GM19468 (cell line): ENCODE results near the gene PLXNC1.

ENCODE experiments used
- ATAC-seq: cut with Tn5 transposase; IDR thresholded peaks from one replicate; pipeline ENCODE4 v1.9.1; 2021; ENCODE audit warnings: mild to moderate bottlenecking, moderate library complexity, moderate number of reproducible peaks; ENCODE audit not compliant: unreplicated experiment; ENCODE audit errors: extremely low read depth

The PLXNC1 gene

GRCh38 chr12:94133964-94134795 lies 14.2 kb upstream of the PLXNC1 start:
- ATAC-seq = no peak

DNA sequence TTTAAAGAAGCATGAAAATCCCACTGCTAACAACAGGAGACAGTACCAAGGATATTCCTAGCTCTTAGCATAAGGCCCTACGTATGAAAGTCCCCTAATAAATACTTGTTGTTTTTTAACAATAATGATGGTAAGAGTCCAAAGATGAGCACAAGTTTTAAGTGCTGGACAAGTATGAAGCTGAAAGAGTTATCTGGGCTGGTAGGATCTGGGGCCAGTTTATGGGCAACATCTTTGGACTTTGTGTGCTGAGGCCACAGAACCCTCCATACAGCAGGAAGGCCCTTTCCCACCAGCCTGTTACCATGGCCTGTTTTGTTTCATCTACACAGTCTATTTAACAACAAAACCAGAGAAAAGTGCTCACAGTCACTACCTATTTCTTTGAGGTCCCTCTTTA lies 12.5 kb upstream of the PLXNC1 start:
- ATAC-seq = no peak

DNA sequence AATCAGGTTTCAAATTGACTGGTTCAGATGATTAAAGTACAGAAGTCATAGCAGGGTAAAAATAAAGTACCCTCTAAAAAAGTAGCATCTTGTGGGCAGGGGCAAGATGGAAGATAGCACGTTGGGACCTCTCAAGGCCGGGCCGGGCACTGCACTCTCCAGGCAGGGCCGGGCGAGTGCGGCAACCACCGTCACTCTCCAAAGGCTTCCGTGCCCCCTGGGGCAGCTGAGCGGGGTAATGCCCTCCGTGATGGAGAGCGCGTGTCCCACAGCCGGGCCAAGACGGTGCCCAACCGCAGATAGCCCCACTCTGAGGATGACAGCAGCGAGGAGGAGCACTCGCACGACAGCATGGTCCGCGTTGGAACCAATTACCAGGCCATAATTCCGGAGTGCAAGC lies 8.6 kb upstream of the PLXNC1 start:
- no peak for ATAC-seq

DNA sequence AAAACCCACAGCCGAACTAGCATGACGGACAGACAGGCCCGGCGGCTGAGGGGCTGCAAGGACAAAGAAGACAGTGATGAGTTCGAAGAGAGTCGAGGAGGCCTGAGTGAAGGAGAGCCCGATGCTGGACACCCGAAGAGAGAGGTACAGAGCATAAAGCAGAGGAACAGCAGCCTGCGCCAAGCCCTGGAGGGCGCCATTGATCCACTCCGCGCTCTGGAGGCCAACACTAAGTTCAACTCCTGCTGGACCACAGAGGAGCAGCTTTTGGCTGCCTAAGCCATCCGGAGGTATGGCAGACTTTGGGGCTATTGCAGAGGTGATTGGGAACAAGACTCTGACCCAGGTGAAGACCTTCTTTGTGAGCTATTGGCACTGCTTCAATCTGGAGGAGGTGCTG lies 7.8 kb upstream of the PLXNC1 start:
- ATAC-seq = no peak

- no peak for ATAC-seq
Observed at GRCh38 chr12:94141004-94141764, 7.2 kb upstream of the PLXNC1 start.

DNA sequence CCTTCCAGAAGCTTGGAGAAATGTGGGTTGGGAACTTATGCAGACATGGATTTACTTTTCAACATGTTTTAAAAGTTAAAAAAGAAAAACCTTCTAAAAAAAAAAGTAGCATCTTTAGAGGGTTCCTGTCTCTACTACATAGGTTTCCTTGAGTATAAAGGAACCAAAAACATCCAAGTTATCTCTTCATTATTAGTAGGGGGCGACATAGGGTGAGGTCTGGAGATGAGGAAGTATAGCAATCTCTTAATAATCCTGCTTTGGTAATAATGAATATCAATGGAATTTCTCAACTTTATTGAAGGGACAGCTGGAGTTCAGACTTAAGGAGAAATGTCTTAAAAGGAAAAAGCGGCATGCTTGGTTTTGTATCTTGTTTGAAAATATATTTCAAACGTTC lies 6.5 kb upstream of the PLXNC1 start:
- ATAC-seq = no peak

GRCh38 chr12:94143438-94143837 lies 4.9 kb upstream of the PLXNC1 start:
- ATAC-seq = no peak

DNA sequence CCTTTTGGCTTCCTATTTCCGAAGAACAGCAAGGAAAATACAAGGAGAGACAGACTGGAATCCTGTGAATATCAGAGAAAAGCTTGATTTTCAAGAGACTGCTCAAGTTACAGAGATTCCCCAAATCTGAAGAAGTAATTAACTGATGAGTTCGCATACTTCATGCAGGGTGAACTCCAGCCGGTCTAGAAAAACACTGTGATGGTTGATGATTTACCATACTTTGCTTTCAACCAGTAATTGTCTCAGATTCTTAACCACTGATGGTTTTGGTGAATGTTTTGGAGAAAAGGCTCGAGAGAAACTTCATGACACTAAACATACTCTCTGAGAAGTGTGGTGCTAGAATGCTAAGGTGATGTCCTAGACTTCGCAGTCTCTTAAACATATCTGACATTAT lies 4.4 kb upstream of the PLXNC1 start:
- no peak for ATAC-seq

GRCh38 chr12:94144781-94145180 lies 3.6 kb upstream of the PLXNC1 start:
- no peak for ATAC-seq

- no peak for ATAC-seq
Observed at GRCh38 chr12:94145191-94145983, 3.0 kb upstream of the PLXNC1 start.

DNA sequence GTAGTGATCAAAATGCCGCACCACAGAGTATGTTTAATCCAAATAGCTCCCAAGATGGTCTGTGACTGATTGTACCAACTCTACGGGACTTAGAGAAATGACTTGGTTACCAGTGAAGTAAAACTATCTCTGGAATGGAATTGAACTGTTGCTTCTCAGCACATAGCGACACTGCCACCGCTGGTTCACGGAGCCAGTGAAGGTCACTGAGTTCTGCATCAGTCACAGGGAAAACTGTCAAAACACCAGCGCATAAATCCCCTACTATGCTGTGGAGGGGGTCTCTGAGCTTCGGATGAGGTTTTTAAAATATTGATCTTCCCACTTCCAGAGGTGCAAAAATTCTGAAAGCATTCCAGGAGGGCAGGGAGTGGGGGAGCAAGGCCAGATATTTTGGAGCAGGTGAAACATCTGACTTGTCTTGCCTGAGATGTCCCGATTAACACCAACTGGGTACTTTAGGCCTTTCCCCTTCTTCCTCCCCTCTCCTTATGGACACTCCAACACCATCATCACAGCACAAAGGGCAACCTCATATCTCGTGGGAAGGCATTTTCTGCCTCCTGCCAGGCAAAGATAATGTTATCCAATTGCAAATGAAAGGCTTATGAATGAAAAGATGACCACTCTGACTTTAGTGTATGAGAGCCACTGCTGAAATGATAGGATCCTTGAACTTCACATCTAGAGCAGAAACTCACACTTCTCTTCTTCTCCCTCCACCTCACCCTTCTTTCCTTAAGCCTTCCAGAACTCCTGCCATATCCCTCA lies 2.0 kb upstream of the PLXNC1 start:
- ATAC-seq = no peak

GRCh38 chr12:94147387-94147990 lies 888 bp upstream of the PLXNC1 start:
- no peak for ATAC-seq

DNA sequence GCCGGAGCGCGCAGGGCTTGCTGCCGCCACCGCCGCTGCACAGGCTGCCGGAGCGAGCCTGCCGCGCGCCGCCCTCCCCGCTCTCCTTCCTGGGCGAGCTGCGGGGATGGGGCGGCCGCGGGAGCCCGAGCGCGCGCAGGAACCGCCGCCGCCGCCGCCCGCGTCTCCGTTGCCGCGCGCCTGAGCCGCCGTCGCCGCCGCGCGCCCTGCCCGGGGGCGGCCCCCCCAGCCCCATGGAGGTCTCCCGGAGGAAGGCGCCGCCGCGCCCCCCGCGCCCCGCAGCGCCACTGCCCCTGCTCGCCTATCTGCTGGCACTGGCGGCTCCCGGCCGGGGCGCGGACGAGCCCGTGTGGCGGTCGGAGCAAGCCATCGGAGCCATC lies 352 bp downstream of the PLXNC1 start:
- no peak for ATAC-seq

DNA sequence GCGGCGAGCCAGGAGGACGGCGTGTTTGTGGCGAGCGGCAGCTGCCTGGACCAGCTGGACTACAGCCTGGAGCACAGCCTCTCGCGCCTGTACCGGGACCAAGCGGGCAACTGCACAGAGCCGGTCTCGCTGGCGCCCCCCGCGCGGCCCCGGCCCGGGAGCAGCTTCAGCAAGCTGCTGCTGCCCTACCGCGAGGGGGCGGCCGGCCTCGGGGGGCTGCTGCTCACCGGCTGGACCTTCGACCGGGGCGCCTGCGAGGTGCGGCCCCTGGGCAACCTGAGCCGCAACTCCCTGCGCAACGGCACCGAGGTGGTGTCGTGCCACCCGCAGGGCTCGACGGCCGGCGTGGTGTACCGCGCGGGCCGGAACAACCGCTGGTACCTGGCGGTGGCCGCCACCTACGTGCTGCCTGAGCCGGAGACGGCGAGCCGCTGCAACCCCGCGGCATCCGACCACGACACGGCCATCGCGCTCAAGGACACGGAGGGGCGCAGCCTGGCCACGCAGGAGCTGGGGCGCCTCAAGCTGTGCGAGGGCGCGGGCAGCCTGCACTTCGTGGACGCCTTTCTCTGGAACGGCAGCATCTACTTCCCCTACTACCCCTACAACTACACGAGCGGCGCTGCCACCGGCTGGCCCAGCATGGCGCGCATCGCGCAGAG lies 873 bp downstream of the PLXNC1 start:
- ATAC-seq = no peak

DNA sequence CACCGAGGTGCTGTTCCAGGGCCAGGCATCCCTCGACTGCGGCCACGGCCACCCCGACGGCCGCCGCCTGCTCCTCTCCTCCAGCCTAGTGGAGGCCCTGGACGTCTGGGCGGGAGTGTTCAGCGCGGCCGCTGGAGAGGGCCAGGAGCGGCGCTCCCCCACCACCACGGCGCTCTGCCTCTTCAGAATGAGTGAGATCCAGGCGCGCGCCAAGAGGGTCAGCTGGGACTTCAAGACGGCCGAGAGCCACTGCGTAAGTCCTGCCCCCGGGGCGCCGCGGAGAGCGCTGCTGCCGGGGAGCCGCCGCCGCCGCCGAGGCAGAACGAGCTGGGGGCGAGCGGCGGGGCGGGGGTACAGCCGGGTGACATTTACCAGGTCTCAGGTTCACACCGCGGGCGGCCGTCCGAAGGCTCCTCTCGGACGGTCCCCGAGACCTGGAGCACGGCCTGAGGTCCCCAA lies 1.4 kb downstream of the PLXNC1 start:
- no peak for ATAC-seq

- no peak for ATAC-seq
Observed at GRCh38 chr12:94150240-94151121, 2.1 kb downstream of the PLXNC1 start.

DNA sequence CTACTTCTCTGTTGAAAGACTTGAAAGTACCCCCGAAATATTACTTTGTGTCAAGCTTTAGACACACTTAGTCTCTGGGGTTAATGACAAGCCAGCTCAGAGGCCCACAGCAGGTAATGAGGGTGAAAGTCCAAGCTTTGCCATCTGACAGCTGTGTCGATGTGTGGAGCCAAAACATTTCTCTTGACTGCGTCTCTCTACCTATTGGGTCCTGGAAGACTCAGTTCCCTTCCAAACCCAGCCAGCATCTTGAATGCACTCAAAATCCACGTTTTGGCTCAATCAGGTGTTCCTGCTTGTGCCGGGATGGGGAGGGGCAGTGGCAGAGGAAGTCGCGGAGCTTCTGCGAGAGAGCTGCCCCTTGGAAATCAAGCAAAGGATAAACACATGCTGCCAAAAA lies 3.2 kb downstream of the PLXNC1 start:
- no peak for ATAC-seq
